Measurements from ENCODE around the gene RRAGA. TPM values are rescaled to one million over a fixed set of nuclear protein-coding genes. Genes with fewer than 3 reads are reported as not detected.
"Not testable (repeated sequence)": the region's sequence is repeated elsewhere in the genome, so short reads cannot be mapped to it uniquely, and the experiment has no call there.

The RRAGA gene
- total RNA-seq, 2 experiments from 2014 or later: 53.6 to 56.3 TPM

- TF ChIP-seq, protein P1, sequence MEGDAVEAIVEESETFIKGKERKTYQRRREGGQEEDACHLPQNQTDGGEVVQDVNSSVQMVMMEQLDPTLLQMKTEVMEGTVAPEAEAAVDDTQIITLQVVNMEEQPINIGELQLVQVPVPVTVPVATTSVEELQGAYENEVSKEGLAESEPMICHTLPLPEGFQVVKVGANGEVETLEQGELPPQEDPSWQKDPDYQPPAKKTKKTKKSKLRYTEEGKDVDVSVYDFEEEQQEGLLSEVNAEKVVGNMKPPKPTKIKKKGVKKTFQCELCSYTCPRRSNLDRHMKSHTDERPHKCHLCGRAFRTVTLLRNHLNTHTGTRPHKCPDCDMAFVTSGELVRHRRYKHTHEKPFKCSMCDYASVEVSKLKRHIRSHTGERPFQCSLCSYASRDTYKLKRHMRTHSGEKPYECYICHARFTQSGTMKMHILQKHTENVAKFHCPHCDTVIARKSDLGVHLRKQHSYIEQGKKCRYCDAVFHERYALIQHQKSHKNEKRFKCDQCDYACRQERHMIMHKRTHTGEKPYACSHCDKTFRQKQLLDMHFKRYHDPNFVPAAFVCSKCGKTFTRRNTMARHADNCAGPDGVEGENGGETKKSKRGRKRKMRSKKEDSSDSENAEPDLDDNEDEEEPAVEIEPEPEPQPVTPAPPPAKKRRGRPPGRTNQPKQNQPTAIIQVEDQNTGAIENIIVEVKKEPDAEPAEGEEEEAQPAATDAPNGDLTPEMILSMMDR (IDR thresholded peaks at IDR 0.05): no peak
- ChIA-PET CTCF (interaction anchor here (0.7 to 1.4 kb wide), 3 partner anchors 9 to 766 kb away, joined by 3 to 4 read pairs (median 3); no protein-coding TSS in a partner anchor), POLR2A (interaction anchor here (1.3 kb wide), 1 partner anchor 28 kb away, joined by 4 read pairs; the partner anchor contains the start of gene RRAGA)
- DNase-seq: no peak
- Mint-ChIP-seq H3K36me3 (ENCODE audit: low read depth) (no peaks in the 10 kb centered on the region), H3K27me3 (peaks cover 3% of the 10 kb centered on the region), H3K27ac (no peak overlapping the region), H3K4me3 (no peak overlapping the region), H3K4me1 (ENCODE audit: low read depth) (no peaks in the 10 kb centered on the region), H3K9me3 (no peaks in the 10 kb centered on the region)
- intact Hi-C loops (cut with micrococcal nuclease): no loop called here
- no peak for ATAC-seq
These were observed 28.3 kb upstream of the RRAGA start for GRCh38 chr9:19020886-19021455.

DNA sequence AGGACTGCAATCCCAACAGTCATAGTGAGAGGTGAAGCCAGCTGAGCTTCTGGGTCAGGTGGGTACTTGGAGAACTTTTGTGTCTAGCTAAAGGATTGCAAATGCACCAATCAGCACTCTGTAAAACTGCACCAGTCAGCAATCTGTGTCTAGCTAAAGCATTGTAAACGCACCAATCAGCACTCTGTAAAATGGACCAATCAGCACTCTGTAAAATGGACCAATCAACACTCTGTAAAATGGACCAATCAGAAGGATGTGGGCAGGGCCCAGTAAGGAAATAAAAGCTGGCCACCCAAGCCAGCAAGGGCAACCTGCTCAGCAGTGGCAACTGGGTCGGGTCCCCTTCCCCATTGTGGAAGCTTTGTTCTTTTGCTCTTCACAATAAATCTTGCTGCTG, 27.6 kb upstream of the RRAGA start:
- DNase-seq; H3K4me3 Mint-ChIP-seq; H3K36me3 Mint-ChIP-seq (ENCODE audit: low read depth); intact Hi-C loops (cut with micrococcal nuclease); H3K27me3 Mint-ChIP-seq; H3K4me1 Mint-ChIP-seq (ENCODE audit: low read depth); ATAC-seq; H3K27ac Mint-ChIP-seq; H3K9me3 Mint-ChIP-seq: not testable (repeated sequence)
- CTCF ChIA-PET: interaction anchor here (0.6 to 1.4 kb wide), 3 partner anchors 355 to 767 kb away, joined by 4 read pairs; no protein-coding TSS in a partner anchor
- POLR2A ChIA-PET: interaction anchor here (0.5 to 1.3 kb wide), 2 partner anchors 28 to 261 kb away, joined by 3 to 4 read pairs; partner anchors contain the start of gene RRAGA

- Mint-ChIP-seq H3K9me3 (no peaks in the 10 kb centered on the region), H3K4me1 (ENCODE audit: low read depth) (peaks cover 7% of the 10 kb centered on the region), H3K27me3 (peaks cover 3% of the 10 kb centered on the region), H3K36me3 (ENCODE audit: low read depth) (no peaks in the 10 kb centered on the region), H3K27ac (no peak overlapping the region), H3K4me3 (no peak overlapping the region)
- ATAC-seq (no peak), DNase-seq (no peak)
- intact Hi-C loops (cut with micrococcal nuclease): no loop called here
- TF ChIP-seq, protein P1 (IDR thresholded peaks at IDR 0.05): no peak
- POLR2A ChIA-PET: interaction anchor here (0.5 to 1.3 kb wide), 2 partner anchors 27 to 260 kb away, joined by 3 to 4 read pairs; partner anchors contain the start of gene RRAGA
- CTCF ChIA-PET: interaction anchor here (0.6 to 1.2 kb wide), 2 partner anchors 355 to 767 kb away, joined by 4 read pairs; no protein-coding TSS in a partner anchor
These were observed 27.0 kb upstream of the RRAGA start for GRCh38 chr9:19022206-19022605.

- Mint-ChIP-seq H3K27me3 (peaks cover 3% of the 10 kb centered on the region), H3K4me3 (no peak overlapping the region), H3K9me3 (no peaks in the 10 kb centered on the region), H3K36me3 (ENCODE audit: low read depth) (no peaks in the 10 kb centered on the region), H3K4me1 (ENCODE audit: low read depth) (peaks cover 7% of the 10 kb centered on the region), H3K27ac (no peak overlapping the region)
- DNase-seq (no peak), ATAC-seq (no peak)
- TF ChIP-seq, protein P1 (IDR thresholded peaks at IDR 0.05): no peak
- CTCF ChIA-PET: no interaction called here
- intact Hi-C loops (cut with micrococcal nuclease): no loop called here
- POLR2A ChIA-PET: no interaction called here
These were observed 26.1 kb upstream of the RRAGA start for GRCh38 chr9:19023078-19023477.

- H3K36me3 Mint-ChIP-seq (ENCODE audit: low read depth): no peaks in the 10 kb centered on the region
- H3K4me1 Mint-ChIP-seq (ENCODE audit: low read depth): peaks cover 7% of the 10 kb centered on the region
- CTCF ChIA-PET: interaction anchor here (0.6 to 4.8 kb wide), 8 partner anchors 11 to 772 kb away, joined by 3 to 43 read pairs (median 4); partner anchors contain the start of gene RRAGA
- H3K9me3 Mint-ChIP-seq: no peaks in the 10 kb centered on the region
- peak; percentile 56 for DNase-seq
- H3K27me3 Mint-ChIP-seq: peaks cover 10% of the 10 kb centered on the region
- TF ChIP-seq, protein P1 (IDR thresholded peaks at IDR 0.05): no peak
- peak; percentile 53 for ATAC-seq
- intact Hi-C loops (cut with micrococcal nuclease): no loop called here
- POLR2A ChIA-PET: interaction anchor here (0.9 kb wide), 1 partner anchor 11 kb away, joined by 3 read pairs; no protein-coding TSS in a partner anchor
- H3K4me3 Mint-ChIP-seq: no peak overlapping the region
- no peak overlapping the region for H3K27ac Mint-ChIP-seq
These were observed 22.9 kb upstream of the RRAGA start for GRCh38 chr9:19026375-19026774.
